ELF-1 (cell line): ENCODE measurements around the gene PLIN4.

Source experiments
- DNase-seq: peaks from one replicate; pipeline ENCODE4 v3.0.0-alpha.2; 2016; ENCODE audit warnings: low read depth, low spot score

The PLIN4 gene

GRCh38 chr19:4507150-4507452, 11.2 kb downstream of the PLIN4 start:
- no peak for DNase-seq

GRCh38 chr19:4506449-4507149, 11.7 kb downstream of the PLIN4 start:
- no peak for DNase-seq

- no peak for DNase-seq
These were observed 12.5 kb downstream of the PLIN4 start for GRCh38 chr19:4505570-4506448.

GRCh38 chr19:4504891-4505569, 13.3 kb downstream of the PLIN4 start:
- no peak for DNase-seq

GRCh38 chr19:4504297-4504701, 14.0 kb downstream of the PLIN4 start:
- no peak for DNase-seq

GRCh38 chr19:4503825-4504170, 14.5 kb downstream of the PLIN4 start:
- no peak for DNase-seq

- no peak for DNase-seq
These were observed 15.0 kb downstream of the PLIN4 start for GRCh38 chr19:4503132-4503824.

GRCh38 chr19:4502282-4503131, 15.8 kb downstream of the PLIN4 start:
- no peak for DNase-seq

GRCh38 chr19:4501691-4502090, 16.6 kb downstream of the PLIN4 start:
- no peak for DNase-seq

- no peak for DNase-seq
These were observed 17.3 kb downstream of the PLIN4 start for GRCh38 chr19:4500841-4501591.

- DNase-seq, result no peak
These were observed 18.4 kb downstream of the PLIN4 start for GRCh38 chr19:4499855-4500254.

GRCh38 chr19:4499318-4499717, 19.0 kb downstream of the PLIN4 start:
- no peak for DNase-seq

GRCh38 chr19:4498694-4499093, 19.6 kb downstream of the PLIN4 start:
- no peak for DNase-seq

- no peak for DNase-seq
These were observed 20.4 kb downstream of the PLIN4 start for GRCh38 chr19:4497770-4498389.

GRCh38 chr19:4496304-4496703, 22.0 kb downstream of the PLIN4 start:
- no peak for DNase-seq

- DNase-seq, result no peak
These were observed 22.8 kb downstream of the PLIN4 start for GRCh38 chr19:4495471-4495870.

GRCh38 chr19:4494691-4495064, 23.6 kb downstream of the PLIN4 start:
- DNase-seq, result no peak

- no peak for DNase-seq
These were observed 24.2 kb downstream of the PLIN4 start for GRCh38 chr19:4493929-4494690.
